Right lobe of liver (tissue), 6 donors: ENCODE results near the gene LMNTD1. TPM values are rescaled to one million over a fixed set of nuclear protein-coding genes. Genes with fewer than 3 reads are reported as not detected.

Experiments used
- ATAC-seq, 4 donors: fragments of 200-7000 bp; cut with Tn5 transposase; one replicate each; pipeline ENCODE4 v1.9.1; 2020; ENCODE audit warnings: mild to moderate bottlenecking in 4 of 4, moderate library complexity in 4 of 4
- DNase-seq, 3 donors: peaks; one replicate each; pipeline ENCODE4 v3.0.0-alpha.2; 2020
- H3K27ac ChIP-seq, 3 donors: fragments of 200-600 bp; one replicate each; pipeline ENCODE4 v1.8.0; 2022
- H3K27me3 ChIP-seq, 2 donors: fragments of 200-600 bp; one replicate each; pipeline ENCODE4 v1.8.0; 2022
- H3K36me3 ChIP-seq, 4 donors: fragments of 200-600 bp; sonication (generic) in 1 of 4; one replicate each; pipeline versions ENCODE4 v1.5.1 to v1.8.0; 2017 to 2022; ENCODE audit warnings: control low read depth in 1 of 4
- H3K4me1 ChIP-seq, 4 donors: fragments of 200-600 bp; sonication (generic) in 1 of 4; one replicate each; pipeline versions ENCODE4 v1.5.1 to v1.8.0; 2017 to 2022; ENCODE audit warnings: control low read depth in 1 of 4
- H3K4me3 ChIP-seq, 3 donors: fragments of 200-600 bp; one replicate each; pipeline ENCODE4 v1.8.0; 2022
- H3K9me3 ChIP-seq, 4 donors: fragments of 200-600 bp; sonication (generic) in 1 of 4; one replicate each; pipeline versions ENCODE4 v1.5.1 to v1.8.0; 2017 to 2022; ENCODE audit warnings: control low read depth in 1 of 4
- POLR2A ChIP-seq: fragments of 450-650 bp; IDR thresholded peaks from one replicate; pipeline ENCODE4 v1.6.1; 2017; ENCODE audit warnings: antibody characterized with exemption, mild to moderate bottlenecking
- WGBS: methylation state at CpG from one replicate; pipeline ENCODE4 v1.1.6; 2018; ENCODE audit warnings: low coverage, low lambda C conversion rate; ENCODE audit not compliant: insufficient coverage; ENCODE audit errors: missing lambda C conversion rate; 5-methylcytosine and 5-hydroxymethylcytosine counted together
- intact Hi-C, 2 donors: fragments of 100-400 bp; cut with DNase I; formaldehyde crosslinking; loops; one replicate each; pipeline versions ENCODE4 v1.11.2 to v1.14.1; 2022
- total RNA-seq, 6 experiments: library from RNA; depleted of rRNA in 2 of 6; stranded (reverse); fragments of >200 nt in 2 of 6; fragmentation: NEBNext Ultra II Directional in 3 of 6; extraction: Animal tissue kit (Norgen Biotek cat#: 25700) in 3 of 6; gene quantifications; one replicate each; pipeline versions ENCODE4 v1.1.0 to v1.2.4, GENCODE V29; 2016 to 2023
- TF ChIP-seq, protein P1 (sequence below), 4 donors: fragments of 200-600 bp in 3 of 4; fragments of 450-650 bp in 1 of 4; IDR thresholded peaks; one replicate each; pipeline versions ENCODE4 v1.5.1 to v1.8.0; 2016 to 2022; ENCODE audit warnings: antibody characterized with exemption in 4 of 4, mild to moderate bottlenecking in 2 of 4
- donor health status: DM: no; HTN: yes; CAD: no.
- donor health status: DM: no; HTN: no; CAD: no.
- donor health status: DM: no; HTN: no; CAD: no.
- donor health status: DM: no; HTN: yes; CAD: no.
- donor health status: DM: no; HTN: yes; CAD: no.

The LMNTD1 gene
- total RNA-seq, 6 experiments from 2014 or later: not detected

DNA sequence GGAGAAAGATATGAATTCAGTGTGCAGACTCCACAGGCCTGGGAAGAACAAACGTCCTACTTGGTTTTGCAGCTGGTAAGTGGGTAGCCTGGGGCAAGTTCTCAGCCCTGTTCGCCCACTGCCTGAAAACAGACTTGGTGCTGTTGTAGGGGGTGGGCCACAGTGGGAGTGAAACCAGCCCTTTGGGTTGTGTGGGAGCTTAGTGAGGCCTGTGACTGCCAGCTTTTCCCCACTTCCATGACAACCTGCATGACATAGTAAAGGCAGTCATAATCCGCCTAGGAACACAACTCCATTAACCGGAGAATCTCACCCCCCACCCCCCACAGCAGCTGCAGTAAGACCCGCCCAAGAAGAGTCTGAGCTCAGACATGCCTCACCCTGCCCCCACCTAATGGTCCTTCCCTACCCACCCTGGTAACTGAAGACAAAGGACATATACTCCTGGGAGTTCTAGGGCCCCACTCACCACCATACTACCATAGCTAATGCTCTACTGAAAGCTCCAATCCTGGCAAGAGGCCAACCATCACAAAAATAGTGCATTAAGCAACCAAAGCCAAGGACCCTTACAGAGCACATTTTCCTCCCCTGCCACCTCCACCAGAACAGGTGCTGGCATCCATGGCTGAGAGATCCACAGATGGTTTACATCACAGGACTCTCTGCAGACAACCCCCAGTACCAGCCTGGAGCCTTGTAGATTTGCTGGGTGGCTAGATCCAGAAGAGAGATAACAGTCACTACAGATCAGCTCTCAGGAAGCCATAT lies 39.8 kb upstream of the LMNTD1 start:
- Histone ChIP-seq H3K27ac (no peak overlapping the region), H3K36me3 (no peaks in the 10 kb centered on the region), H3K4me1 (no peaks in the 10 kb centered on the region), H3K27me3 (no peaks in the 10 kb centered on the region), H3K9me3 (no peaks in the 10 kb centered on the region), H3K4me3 (no peak overlapping the region)
- no peak for ATAC-seq
- TF ChIP-seq POLR2A: no peak
- TF ChIP-seq, protein P1, sequence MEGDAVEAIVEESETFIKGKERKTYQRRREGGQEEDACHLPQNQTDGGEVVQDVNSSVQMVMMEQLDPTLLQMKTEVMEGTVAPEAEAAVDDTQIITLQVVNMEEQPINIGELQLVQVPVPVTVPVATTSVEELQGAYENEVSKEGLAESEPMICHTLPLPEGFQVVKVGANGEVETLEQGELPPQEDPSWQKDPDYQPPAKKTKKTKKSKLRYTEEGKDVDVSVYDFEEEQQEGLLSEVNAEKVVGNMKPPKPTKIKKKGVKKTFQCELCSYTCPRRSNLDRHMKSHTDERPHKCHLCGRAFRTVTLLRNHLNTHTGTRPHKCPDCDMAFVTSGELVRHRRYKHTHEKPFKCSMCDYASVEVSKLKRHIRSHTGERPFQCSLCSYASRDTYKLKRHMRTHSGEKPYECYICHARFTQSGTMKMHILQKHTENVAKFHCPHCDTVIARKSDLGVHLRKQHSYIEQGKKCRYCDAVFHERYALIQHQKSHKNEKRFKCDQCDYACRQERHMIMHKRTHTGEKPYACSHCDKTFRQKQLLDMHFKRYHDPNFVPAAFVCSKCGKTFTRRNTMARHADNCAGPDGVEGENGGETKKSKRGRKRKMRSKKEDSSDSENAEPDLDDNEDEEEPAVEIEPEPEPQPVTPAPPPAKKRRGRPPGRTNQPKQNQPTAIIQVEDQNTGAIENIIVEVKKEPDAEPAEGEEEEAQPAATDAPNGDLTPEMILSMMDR (IDR thresholded peaks at IDR 0.05): no peak
- intact Hi-C loops: no loop called here
- DNase-seq: no peak
- 17% methylated on average over 2 of the region's 5 CpGs for WGBS

DNA sequence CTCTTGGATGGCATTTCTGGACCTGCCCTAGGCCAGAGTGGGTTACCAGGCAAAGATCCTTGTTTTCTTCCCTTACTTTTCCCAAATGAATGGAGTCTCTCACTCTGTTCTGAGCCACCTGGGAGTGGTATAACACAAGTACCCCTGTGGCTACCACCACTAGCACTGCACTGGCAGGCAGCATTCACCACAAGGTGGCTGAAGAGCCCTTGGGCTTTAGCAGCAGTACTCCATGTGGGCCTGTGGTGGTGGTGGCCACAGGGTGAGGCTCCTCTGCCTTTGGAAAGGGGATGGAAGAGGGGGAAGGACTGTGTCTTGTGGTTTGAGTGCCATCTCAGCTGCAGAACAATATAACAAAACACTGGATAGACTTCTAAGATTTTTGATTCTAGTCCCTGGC lies 38.1 kb upstream of the LMNTD1 start:
- Histone ChIP-seq H3K4me3 (no peak overlapping the region), H3K9me3 (no peaks in the 10 kb centered on the region), H3K4me1 (no peaks in the 10 kb centered on the region), H3K27me3 (no peaks in the 10 kb centered on the region), H3K27ac (no peak overlapping the region), H3K36me3 (no peaks in the 10 kb centered on the region)
- DNase-seq (no peak), ATAC-seq (no peak)
- no peak for TF ChIP-seq POLR2A
- TF ChIP-seq, protein P1 (IDR thresholded peaks at IDR 0.05): no peak
- intact Hi-C loops: no loop called here

DNA sequence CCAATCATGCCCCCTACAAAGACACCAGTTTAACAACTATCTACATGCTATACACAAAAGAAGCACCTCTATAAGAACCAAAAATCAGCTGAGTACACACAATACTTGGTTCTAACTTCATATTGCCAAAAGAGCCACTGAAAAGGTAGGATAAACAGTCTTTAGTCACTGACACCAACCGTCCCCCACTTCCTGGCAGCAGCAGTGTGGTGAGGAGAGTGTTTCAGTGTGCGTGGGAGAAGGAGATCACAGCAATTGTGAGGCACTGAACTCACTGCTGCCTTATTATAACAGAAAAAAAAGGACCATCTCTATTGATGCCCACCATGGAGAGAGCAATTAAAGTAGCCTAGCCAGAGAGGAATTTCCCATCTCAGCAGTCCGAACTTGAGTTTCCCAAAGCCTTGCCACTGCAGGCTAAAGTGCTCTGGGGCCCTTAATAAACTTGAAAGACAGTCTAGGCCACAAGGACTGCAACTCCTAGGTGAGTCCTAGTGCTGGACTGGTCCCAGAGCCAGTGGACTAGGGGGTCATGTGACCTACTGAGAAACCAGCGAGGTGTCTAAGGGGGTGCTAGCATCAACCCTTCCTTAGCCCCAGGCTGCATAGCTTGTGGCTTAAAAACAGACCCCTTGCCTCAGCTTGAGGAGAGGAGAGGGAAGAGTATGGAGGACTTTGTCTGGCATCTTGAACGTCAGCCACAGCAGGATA lies 37.1 kb upstream of the LMNTD1 start:
- Histone ChIP-seq H3K4me1 (peaks cover 0 to 7% (median 3%) of the 10 kb centered on the region in 4 donors), H3K9me3 (no peaks in the 10 kb centered on the region), H3K36me3 (no peaks in the 10 kb centered on the region), H3K4me3 (no peak overlapping the region), H3K27ac (no peak overlapping the region), H3K27me3 (no peaks in the 10 kb centered on the region)
- 56% methylated on average over 3 of the region's 5 CpGs for WGBS
- no peak for DNase-seq
- no peak for ATAC-seq
- intact Hi-C loops: no loop called here
- TF ChIP-seq, protein P1 (IDR thresholded peaks at IDR 0.05): no peak
- no peak for TF ChIP-seq POLR2A

DNA sequence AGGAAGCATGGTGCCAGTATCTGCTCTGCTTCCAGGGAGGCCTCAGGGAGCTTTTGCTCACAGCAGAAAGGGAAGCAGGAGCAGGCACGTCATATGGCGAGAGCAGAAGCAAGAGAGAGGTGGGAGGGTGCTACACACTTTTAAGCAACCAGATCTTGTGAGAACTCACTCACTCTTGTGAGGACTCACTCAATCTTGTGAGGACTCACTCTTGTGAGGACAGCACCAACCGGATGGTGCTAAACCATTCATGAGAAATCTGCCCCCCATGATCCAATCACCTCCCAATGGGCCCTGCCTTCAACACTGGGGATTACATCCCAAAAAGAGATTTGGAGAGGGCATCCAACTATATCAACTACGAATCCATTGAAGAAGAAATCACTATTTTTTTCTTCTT lies 34.3 kb upstream of the LMNTD1 start:
- intact Hi-C loops: no loop called here
- no peak for ATAC-seq

More for the DNA sequence above, 34.3 kb upstream of the LMNTD1 start:
- H3K27me3 ChIP-seq: no peaks in the 10 kb centered on the region
- H3K9me3 ChIP-seq: no peaks in the 10 kb centered on the region
- 71% methylated on average over 1 of the region's 4 CpGs for WGBS
- no peak overlapping the region for H3K4me3 ChIP-seq
- no peak for DNase-seq
- H3K36me3 ChIP-seq: no peaks in the 10 kb centered on the region
- TF ChIP-seq POLR2A: no peak
- TF ChIP-seq, protein P1 (IDR thresholded peaks at IDR 0.05): no peak
- no peak overlapping the region for H3K27ac ChIP-seq
- peaks cover 0 to 14% (median 3%) of the 10 kb centered on the region in 4 donors for H3K4me1 ChIP-seq
